IPS-18a (cell line): ENCODE data around the gene VIPR2.
"Not testable (repeated sequence)": the region's sequence is repeated elsewhere in the genome, so short reads cannot be mapped to it uniquely, and the experiment has no call there.

Experiments used
- H3K27ac ChIP-seq: one replicate; pipeline ENCODE4 v1.5.1; 2013; ENCODE audit warnings: low read length
- H3K27me3 ChIP-seq: one replicate; pipeline ENCODE4 v1.6.1; 2013; ENCODE audit warnings: mild to moderate bottlenecking, low read length; ENCODE audit not compliant: control insufficient read depth, insufficient read depth
- H3K36me3 ChIP-seq: one replicate; pipeline ENCODE4 v1.6.1; 2013; ENCODE audit warnings: low read depth, low read length; ENCODE audit not compliant: control insufficient read depth
- H3K4me1 ChIP-seq: one replicate; pipeline ENCODE4 v1.6.1; 2013; ENCODE audit warnings: low read depth, low read length; ENCODE audit not compliant: control insufficient read depth
- H3K4me3 ChIP-seq: one replicate; pipeline ENCODE4 v1.5.1; 2013; ENCODE audit warnings: low read length
- H3K9ac ChIP-seq: one replicate; pipeline ENCODE4 v1.6.1; 2013; ENCODE audit warnings: mild to moderate bottlenecking, low read length, moderate library complexity
- H3K9me3 ChIP-seq: one replicate; pipeline ENCODE4 v1.6.1; 2013; ENCODE audit warnings: low read depth, low read length; ENCODE audit not compliant: control insufficient read depth

The VIPR2 gene, protein sequence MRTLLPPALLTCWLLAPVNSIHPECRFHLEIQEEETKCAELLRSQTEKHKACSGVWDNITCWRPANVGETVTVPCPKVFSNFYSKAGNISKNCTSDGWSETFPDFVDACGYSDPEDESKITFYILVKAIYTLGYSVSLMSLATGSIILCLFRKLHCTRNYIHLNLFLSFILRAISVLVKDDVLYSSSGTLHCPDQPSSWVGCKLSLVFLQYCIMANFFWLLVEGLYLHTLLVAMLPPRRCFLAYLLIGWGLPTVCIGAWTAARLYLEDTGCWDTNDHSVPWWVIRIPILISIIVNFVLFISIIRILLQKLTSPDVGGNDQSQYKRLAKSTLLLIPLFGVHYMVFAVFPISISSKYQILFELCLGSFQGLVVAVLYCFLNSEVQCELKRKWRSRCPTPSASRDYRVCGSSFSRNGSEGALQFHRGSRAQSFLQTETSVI

DNA sequence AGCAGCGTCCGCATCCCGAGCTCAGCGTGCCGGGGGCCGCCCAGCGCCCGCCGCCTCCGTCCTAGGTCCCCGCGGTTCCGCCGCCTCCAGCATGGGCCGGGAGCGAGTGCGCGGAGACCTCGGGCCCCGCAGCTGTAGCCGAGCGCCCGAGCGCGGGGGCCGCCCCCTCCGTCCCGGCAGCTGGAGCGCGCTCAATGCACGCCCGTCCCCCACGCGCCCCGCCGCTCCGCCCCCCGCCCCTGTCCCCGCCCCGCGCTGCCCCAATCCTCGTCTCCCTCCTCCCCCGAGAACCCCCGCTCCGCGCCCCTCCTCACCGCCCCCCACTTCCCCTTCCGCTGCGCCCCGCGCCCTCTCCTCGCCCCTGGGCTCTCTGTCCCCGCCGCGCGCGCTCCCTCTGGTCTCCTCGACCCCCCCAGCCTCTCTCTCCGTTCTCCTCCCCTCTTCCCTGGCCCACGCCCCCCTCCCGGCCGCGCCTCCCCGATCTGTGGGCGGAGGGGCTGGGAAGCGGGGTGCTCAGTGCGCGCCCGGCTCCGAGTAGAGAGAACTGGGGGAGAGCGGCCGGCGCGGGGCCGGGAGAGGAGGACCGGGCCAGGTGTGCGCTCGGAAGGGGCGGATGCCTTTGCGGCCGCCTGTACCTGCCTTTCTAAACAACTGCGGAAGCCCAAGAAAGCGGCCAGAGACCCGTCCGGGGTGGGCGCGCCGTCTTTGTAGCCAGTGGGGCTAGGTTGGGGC is at the start of gene VIPR2:
VIPR2 (minus strand) TSS at position 110 of the 732 bp plus-strand sequence; CDS start at position 14, 96 bp downstream.
- Histone ChIP-seq H3K36me3 (no peaks in the 10 kb centered on the region), H3K27me3 (peaks cover 54% of the 10 kb centered on the region), H3K4me3 (peak within 1 kb of the TSS; percentile 70), H3K4me1 (peaks cover 52% of the 10 kb centered on the region), H3K9me3 (no peaks in the 10 kb centered on the region), H3K9ac (peak within 1 kb of the TSS; percentile 17), H3K27ac (no peak within 1 kb of the TSS)

DNA sequence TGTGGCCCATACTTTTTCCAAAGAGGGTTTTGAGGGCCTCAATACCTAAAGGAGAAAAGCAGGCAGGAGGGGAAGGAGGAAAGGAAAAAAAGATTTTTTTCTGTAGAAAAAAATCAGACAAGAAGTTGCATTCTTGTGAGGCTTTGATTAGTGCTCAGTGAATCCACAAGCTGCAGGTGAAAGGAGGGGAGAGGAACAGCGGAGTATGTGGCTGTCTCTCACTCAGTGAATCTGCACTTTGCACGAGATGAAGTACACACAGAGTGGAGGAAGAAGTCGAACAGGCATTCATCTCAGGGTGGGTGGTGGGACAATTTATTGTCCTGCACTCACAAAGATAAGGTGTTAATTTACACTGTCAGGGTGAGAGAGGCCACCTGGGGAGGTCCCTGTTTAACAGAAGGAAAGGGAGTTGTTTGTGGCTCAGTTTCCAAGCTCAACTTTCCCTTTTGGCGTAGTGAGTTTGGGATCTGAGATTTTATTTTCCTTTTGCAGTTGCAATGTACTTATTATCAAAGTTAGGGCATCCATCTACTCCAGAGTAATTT is 49.0 kb upstream of the VIPR2 start:
- Histone ChIP-seq H3K27ac (no peak overlapping the region), H3K4me3 (no peak overlapping the region), H3K4me1 (peaks cover 16% of the 10 kb centered on the region), H3K9me3 (no peaks in the 10 kb centered on the region), H3K27me3 (no peaks in the 10 kb centered on the region), H3K9ac (no peak overlapping the region), H3K36me3 (no peaks in the 10 kb centered on the region)

DNA sequence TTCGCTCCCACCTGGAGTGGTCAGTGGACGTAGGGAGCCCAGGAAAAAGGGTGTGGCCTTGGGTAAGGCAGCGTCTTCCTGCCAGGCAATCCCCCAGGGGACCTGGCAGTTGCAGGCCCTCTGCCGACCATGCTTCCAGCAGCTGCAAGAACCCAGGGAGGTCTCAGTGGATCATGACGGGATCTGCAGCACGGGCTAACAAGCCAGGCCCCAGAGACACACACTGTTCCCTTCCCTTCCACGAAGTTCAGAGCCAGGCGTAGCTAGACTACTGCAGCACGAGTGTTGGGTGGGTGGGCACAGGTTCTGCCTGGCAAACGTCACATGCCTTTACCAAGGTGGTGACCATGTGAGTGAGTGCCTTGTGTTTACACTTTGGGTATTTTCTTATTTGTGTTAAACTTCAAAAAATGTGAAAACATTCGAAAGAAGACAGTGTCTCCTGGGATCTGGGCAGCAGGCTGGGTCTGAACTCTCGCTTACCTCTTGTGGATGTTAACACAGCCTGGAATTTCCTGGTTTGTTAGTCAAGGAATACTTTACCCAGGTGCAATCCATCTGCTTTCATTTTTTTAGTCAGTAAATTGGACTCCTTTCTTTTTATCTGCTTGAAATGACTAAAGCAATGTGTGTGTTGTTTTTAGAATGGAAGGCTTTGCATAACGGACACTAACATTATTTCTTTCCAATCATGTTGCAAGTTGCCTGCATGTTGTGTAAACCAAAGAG is 48.2 kb upstream of the VIPR2 start:
- peaks cover 4% of the 10 kb centered on the region for H3K9me3 ChIP-seq
- no peaks in the 10 kb centered on the region for H3K36me3 ChIP-seq
- no peak overlapping the region for H3K27ac ChIP-seq
- peaks cover 16% of the 10 kb centered on the region for H3K4me1 ChIP-seq
- no peak overlapping the region for H3K4me3 ChIP-seq
- no peak overlapping the region for H3K9ac ChIP-seq
- H3K27me3 ChIP-seq = no peaks in the 10 kb centered on the region

DNA sequence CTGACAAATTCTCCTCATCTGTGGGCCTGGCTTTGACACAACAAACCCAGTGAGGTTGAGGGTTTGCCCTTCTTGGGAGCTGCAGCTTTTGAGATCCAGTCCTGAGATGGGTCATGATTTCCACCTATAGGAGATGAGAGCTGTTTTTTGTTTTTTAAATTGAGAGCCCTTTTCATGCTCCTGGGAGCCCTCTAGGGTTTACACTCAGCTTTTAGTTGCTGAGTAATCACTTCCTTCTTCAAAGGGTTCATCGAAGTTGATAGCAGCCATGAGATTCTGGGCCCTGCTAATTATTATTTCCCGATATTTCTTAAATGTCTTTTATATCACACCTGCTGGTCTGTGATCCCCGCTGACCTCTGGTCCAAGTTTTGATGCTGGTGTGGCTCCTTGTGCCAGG is 47.3 kb upstream of the VIPR2 start:
- peaks cover 12% of the 10 kb centered on the region for H3K4me1 ChIP-seq
- H3K27me3 ChIP-seq = no peaks in the 10 kb centered on the region
- H3K27ac ChIP-seq = no peak overlapping the region
- H3K9ac ChIP-seq = no peak overlapping the region
- no peak overlapping the region for H3K4me3 ChIP-seq
- peaks cover 4% of the 10 kb centered on the region for H3K9me3 ChIP-seq
- H3K36me3 ChIP-seq = no peaks in the 10 kb centered on the region

DNA sequence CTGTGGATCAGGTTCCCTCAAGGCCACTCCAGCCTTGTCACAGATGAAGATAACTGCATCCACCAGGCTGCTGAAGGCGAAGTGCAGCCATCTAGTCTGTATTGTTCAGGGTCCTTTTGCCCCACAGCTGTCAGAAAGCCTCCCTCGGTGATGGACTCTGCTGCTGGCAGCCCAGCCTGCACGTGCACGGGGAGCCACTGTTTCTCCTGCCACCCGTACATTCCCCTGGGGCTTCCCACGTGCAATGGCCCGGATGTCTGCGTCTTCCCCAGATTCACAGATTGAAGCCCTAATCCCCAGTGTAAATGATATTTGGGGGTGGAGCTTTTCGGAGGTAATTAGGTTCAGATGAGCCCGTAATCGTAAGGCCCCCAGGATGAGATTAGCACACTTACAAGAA is 46.6 kb upstream of the VIPR2 start:
- H3K27me3 ChIP-seq = no peaks in the 10 kb centered on the region
- H3K36me3 ChIP-seq = no peaks in the 10 kb centered on the region
- H3K9ac ChIP-seq = no peak overlapping the region
- H3K9me3 ChIP-seq = peaks cover 4% of the 10 kb centered on the region
- H3K4me3 ChIP-seq = no peak overlapping the region
- no peak overlapping the region for H3K27ac ChIP-seq
- H3K4me1 ChIP-seq = peaks cover 7% of the 10 kb centered on the region

DNA sequence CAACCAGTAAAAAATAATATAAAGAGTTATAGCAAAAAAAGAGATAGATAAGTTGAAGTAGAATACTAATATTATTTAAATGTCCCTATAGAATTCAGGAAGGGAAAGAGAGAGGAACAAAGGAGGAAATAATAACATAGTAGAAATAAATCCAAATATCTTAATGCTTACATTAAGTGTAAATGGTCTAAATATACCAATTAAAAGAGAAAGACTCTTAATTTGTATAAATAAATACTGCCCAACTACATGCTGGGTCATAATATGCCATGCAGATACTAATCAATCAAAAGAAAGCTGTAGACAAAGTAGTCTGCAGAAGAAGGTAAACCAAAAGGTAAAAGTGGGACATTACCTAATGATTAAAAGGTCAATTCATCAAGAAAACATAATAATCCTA is 43.3 kb upstream of the VIPR2 start:
- H3K27me3 ChIP-seq = no peaks in the 10 kb centered on the region
- no peak overlapping the region for H3K27ac ChIP-seq
- peaks cover 8% of the 10 kb centered on the region for H3K9me3 ChIP-seq

DNA sequence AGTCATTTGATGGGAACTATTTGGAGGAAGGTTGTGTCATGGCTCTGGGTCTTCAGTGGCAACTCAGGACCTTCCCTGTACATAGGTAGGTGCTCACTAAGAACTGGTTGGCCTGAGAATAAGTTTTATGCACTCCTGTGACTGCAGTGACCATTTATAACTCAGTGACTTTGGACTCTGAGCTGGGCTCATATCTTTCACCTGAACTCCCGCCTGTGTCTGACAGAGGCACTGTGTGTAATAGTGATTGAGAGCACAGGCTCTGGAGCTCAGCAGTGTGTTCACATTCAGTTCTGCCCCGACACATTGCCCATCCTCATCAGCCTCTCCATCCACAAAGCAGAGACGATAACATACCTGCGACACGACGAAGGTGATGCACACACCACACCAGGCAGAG is 34.6 kb upstream of the VIPR2 start:
- Histone ChIP-seq H3K9ac (no peak overlapping the region), H3K4me1 (no peaks in the 10 kb centered on the region), H3K36me3 (no peaks in the 10 kb centered on the region), H3K27me3 (no peaks in the 10 kb centered on the region), H3K9me3 (no peaks in the 10 kb centered on the region), H3K27ac (no peak overlapping the region), H3K4me3 (no peak overlapping the region)

More for the DNA sequence above, 43.3 kb upstream of the VIPR2 start:
- Histone ChIP-seq H3K4me1 (peaks cover 7% of the 10 kb centered on the region), H3K4me3 (no peak overlapping the region), H3K36me3 (no peaks in the 10 kb centered on the region), H3K9ac (no peak overlapping the region)

DNA sequence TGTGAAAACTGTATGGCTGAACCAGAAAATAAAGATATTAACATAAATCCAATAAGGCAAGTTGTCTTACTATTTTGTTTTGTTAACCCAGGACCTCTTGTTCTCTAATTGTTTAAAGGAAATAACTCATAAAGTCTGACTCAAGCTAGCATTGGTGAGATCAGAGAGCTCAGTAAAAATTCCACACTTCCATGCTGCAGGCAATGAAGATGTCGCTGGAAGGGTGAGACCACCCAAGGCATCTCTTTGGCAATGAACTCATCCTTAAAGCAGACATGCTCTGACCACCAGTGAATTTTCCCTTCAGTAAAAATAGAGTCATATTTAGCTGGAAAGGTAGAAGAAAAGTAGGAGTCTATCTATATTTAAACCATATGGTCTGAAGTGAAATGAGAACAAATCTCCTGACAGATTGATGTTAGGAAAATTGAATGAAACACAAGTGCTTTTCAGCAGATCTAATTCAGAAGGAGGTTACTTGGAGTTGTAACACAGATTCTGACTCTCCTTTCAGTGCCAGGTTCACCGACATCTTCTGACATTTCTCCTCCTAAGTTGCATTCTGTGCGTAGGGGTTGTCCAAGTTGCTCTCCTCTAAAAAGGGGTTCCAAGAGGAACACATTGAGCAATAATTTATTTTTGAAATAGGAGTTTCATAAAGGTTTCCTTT is 32.8 kb upstream of the VIPR2 start:
- H3K9me3 ChIP-seq = no peaks in the 10 kb centered on the region

DNA sequence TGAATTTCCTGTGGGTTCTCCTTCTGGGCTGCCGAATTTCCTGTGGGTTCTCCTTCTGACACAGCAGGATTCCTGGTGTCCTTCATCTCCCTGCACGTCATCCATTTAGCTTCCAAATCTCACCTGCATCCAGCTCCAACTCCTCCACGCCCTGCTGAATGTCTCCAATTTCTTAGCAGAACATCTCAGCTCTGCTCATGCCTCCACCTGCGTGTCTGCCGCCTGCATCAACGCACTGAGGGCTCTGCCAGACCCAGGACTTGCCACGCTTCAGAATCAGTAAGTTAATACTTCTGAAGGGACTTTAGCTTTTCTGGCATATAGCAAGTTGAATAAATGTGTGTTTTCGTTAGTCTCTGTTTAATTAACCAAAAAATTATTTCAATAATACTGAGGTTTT is 31.1 kb upstream of the VIPR2 start:
- Histone ChIP-seq H3K27me3 (no peaks in the 10 kb centered on the region), H3K9me3 (no peaks in the 10 kb centered on the region), H3K4me3 (no peak overlapping the region), H3K27ac (no peak overlapping the region), H3K9ac (no peak overlapping the region), H3K4me1 (no peaks in the 10 kb centered on the region), H3K36me3 (no peaks in the 10 kb centered on the region)

More for the DNA sequence above, 32.8 kb upstream of the VIPR2 start:
- H3K4me3 ChIP-seq = no peak overlapping the region
- no peaks in the 10 kb centered on the region for H3K4me1 ChIP-seq
- no peak overlapping the region for H3K27ac ChIP-seq
- H3K9ac ChIP-seq = no peak overlapping the region
- H3K27me3 ChIP-seq = no peaks in the 10 kb centered on the region
- H3K36me3 ChIP-seq = no peaks in the 10 kb centered on the region

DNA sequence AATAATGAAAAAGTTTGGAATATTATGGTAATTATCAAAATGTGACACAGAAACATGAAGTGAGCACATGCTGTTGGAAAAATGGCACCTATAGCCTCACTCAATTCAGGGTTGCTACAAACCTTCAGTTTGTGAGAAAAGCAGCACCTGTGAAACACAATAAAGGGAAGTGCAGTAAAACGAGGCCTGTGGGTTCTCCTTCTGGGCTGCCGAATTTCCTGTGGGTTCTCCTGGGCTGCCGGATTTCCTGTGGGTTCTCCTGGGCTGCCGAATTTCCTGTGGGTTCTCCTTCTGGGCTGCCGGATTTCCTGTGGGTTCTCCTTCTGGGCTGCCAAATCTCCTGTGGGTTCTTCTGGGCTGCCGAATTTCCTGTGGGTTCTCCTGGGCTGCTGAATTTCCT is 30.4 kb upstream of the VIPR2 start:
- not testable (repeated sequence) for H3K27me3 ChIP-seq, H3K4me1 ChIP-seq, H3K9ac ChIP-seq, H3K9me3 ChIP-seq, H3K27ac ChIP-seq, H3K4me3 ChIP-seq, H3K36me3 ChIP-seq

DNA sequence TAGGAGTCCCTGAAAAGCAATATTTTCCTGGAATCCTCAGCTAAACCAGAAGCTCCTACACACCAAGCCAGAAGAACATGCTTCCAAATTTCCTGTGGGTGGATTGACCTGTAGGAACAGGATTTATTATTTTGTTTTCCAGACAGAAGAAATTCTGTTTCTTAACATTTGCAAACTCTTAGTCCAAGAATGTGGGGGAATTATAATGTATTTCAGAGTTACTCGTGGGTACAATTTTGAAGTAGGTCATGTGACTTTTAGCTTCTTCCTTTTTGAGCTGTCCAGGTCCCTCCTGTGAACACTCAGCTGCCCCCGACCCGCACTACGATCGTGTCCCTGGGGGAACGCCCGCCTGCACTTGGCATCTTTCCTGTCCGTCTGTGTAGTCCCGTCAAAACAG is 27.7 kb upstream of the VIPR2 start:
- no peak overlapping the region for H3K9ac ChIP-seq
- H3K36me3 ChIP-seq = no peaks in the 10 kb centered on the region
- no peaks in the 10 kb centered on the region for H3K27me3 ChIP-seq
- H3K4me1 ChIP-seq = no peaks in the 10 kb centered on the region
- H3K27ac ChIP-seq = no peak overlapping the region
- no peaks in the 10 kb centered on the region for H3K9me3 ChIP-seq
- H3K4me3 ChIP-seq = no peak overlapping the region
